Camera-type eye (tissue), 1 donor: ENCODE data around the gene KRTAP20-1. TPM values are rescaled to one million over a fixed set of nuclear protein-coding genes. Genes with fewer than 3 reads are reported as not detected.

Source experiments
- total RNA-seq: library from RNA; depleted of rRNA; stranded (reverse); fragments of >200 nt; gene quantifications from one replicate; pipeline ENCODE4 v1.2.3, GENCODE V29; 2014

KRTAP20-1 gene
- not detected for total RNA-seq

GRCh38 chr21:30616125-30616524 lies at the start of gene KRTAP20-1:
Gene KRTAP20-1 (plus strand): TSS chr21:30616425. CDS start chr21:30616455, 30 bp downstream.

GRCh38 chr21:30590297-30590696 lies 25.9 kb upstream of the KRTAP20-1 start, which contains the start of gene KRTAP22-2:
Gene KRTAP22-2 (minus strand): TSS chr21:30590397.

GRCh38 chr21:30592140-30592539 lies 24.1 kb upstream of the KRTAP20-1 start, which contains the start of gene KRTAP6-3:
Gene KRTAP6-3 (plus strand): TSS chr21:30592440. CDS start chr21:30592446, 6 bp downstream.

GRCh38 chr21:30598802-30599201 lies 17.4 kb upstream of the KRTAP20-1 start, which contains the start of gene KRTAP6-2:
Gene KRTAP6-2 (minus strand): TSS chr21:30598902. CDS start chr21:30598874, 28 bp downstream.

GRCh38 chr21:30600787-30601186 lies 15.4 kb upstream of the KRTAP20-1 start, which contains the start of gene KRTAP22-1:
Gene KRTAP22-1 (plus strand): TSS chr21:30601087.

GRCh38 chr21:30613836-30614235 lies 2.4 kb upstream of the KRTAP20-1 start, which contains the start of gene KRTAP6-1:
Gene KRTAP6-1 (minus strand): TSS chr21:30613930. CDS start chr21:30613904, 26 bp downstream.

GRCh38 chr21:30620522-30620921 lies 4.3 kb downstream of the KRTAP20-1 start, which contains the start of gene KRTAP20-4:
Gene KRTAP20-4 (plus strand): TSS chr21:30620627.

GRCh38 chr21:30634906-30635305 lies 18.7 kb downstream of the KRTAP20-1 start, which contains the start of gene KRTAP20-2:
Gene KRTAP20-2 (plus strand): TSS chr21:30635206. CDS start chr21:30635264, 58 bp downstream.

GRCh38 chr21:30642564-30642963 lies 26.3 kb downstream of the KRTAP20-1 start, which contains the start of gene KRTAP20-3:
Gene KRTAP20-3 (plus strand): TSS chr21:30642864.

Other genes with a start within 250 kb of the KRTAP20-1 start
- not detected for gene KRTAP13-2, start 244.2 kb upstream of the KRTAP20-1 start, total RNA-seq
- gene KRTAP13-1, start 220.4 kb upstream of the KRTAP20-1 start, total RNA-seq: not detected
- not detected for gene KRTAP13-3, start 190.5 kb upstream of the KRTAP20-1 start, total RNA-seq
- gene KRTAP13-4, start 186.2 kb upstream of the KRTAP20-1 start, total RNA-seq: not detected
- not detected for gene KRTAP15-1, start 176.2 kb upstream of the KRTAP20-1 start, total RNA-seq
- not detected for gene KRTAP19-1, start 136.1 kb upstream of the KRTAP20-1 start, total RNA-seq
- gene KRTAP19-2, start 129.0 kb upstream of the KRTAP20-1 start, total RNA-seq: not detected
- gene KRTAP19-3, start 124.4 kb upstream of the KRTAP20-1 start, total RNA-seq: not detected
- gene KRTAP19-4, start 119.3 kb upstream of the KRTAP20-1 start, total RNA-seq: not detected
- gene KRTAP19-5, start 114.3 kb upstream of the KRTAP20-1 start, total RNA-seq: not detected
- gene KRTAP19-6, start 74.6 kb upstream of the KRTAP20-1 start, total RNA-seq: not detected
- not detected for gene KRTAP19-7, start 55.1 kb upstream of the KRTAP20-1 start, total RNA-seq
- gene KRTAP22-2, start 26.0 kb upstream of the KRTAP20-1 start, total RNA-seq: not detected
- gene KRTAP6-3, start 24.0 kb upstream of the KRTAP20-1 start, total RNA-seq: not detected
- gene KRTAP6-2, start 17.5 kb upstream of the KRTAP20-1 start, total RNA-seq: not detected
- gene KRTAP22-1, start 15.3 kb upstream of the KRTAP20-1 start, total RNA-seq: not detected
- gene KRTAP6-1, start 2.5 kb upstream of the KRTAP20-1 start, total RNA-seq: not detected
- not detected for gene KRTAP20-4, start 4.2 kb downstream of the KRTAP20-1 start, total RNA-seq
- not detected for gene KRTAP20-2, start 18.8 kb downstream of the KRTAP20-1 start, total RNA-seq
- gene KRTAP20-3, start 26.4 kb downstream of the KRTAP20-1 start, total RNA-seq: not detected
- not detected for gene KRTAP21-3, start 102.4 kb downstream of the KRTAP20-1 start, total RNA-seq
- gene KRTAP21-2, start 130.8 kb downstream of the KRTAP20-1 start, total RNA-seq: not detected
- gene KRTAP21-1, start 139.0 kb downstream of the KRTAP20-1 start, total RNA-seq: 1.3 TPM
- not detected for gene KRTAP8-1, start 196.8 kb downstream of the KRTAP20-1 start, total RNA-seq
- gene KRTAP7-1, start 213.3 kb downstream of the KRTAP20-1 start, total RNA-seq: not detected